GM18867 (cell line): ENCODE data around the gene SRSF4.

Experiments used
- ATAC-seq: cut with Tn5 transposase; IDR thresholded peaks from one replicate; pipeline ENCODE4 v1.9.1; 2021; ENCODE audit warnings: mild to moderate bottlenecking, moderate library complexity; ENCODE audit not compliant: unreplicated experiment

SRSF4 gene

GRCh38 chr1:29099286-29099685, 82.4 kb downstream of the SRSF4 start:
- no peak for ATAC-seq
